Frontal cortex (tissue), 4 donors: Measurements from ENCODE around the gene PHF3. TPM values are rescaled to one million over a fixed set of nuclear protein-coding genes. Genes with fewer than 3 reads are reported as not detected.

Source experiments
- DNase-seq, 2 donors: peaks; one replicate each; pipeline ENCODE4 v3.0.0; 2012; ENCODE audit warnings: low spot score in 2 of 2
- FAIRE-seq: peaks from 2 replicates; lab custom pipeline; 2012; peaks lifted over from hg19 to GRCh38; lab: Jason Lieb, UNC
- total RNA-seq: library from RNA; depleted of rRNA; stranded (reverse); fragments of >200 nt; gene quantifications from one replicate; pipeline ENCODE4 v1.2.3, GENCODE V29; 2014
- donor health status: control.
- donor health status: control.
- donor health status: control.

Gene PHF3
- 99.1 TPM for total RNA-seq

- FAIRE-seq, result no peak
These were observed at the start of gene PHF3 for GRCh38 chr6:63635588-63636517. TSS of gene PHF3 (plus strand) at chr6:63635802. CDS start at chr6:63646552, 10,750 bp downstream.

GRCh38 chr6:63589952-63590411, 45.6 kb upstream of the PHF3 start:
- FAIRE-seq (no peak), DNase-seq (no peak)

More at GRCh38 chr6:63635588-63636517, at the start of gene PHF3:
- DNase-seq, result peak; percentile 88 to 89

- DNase-seq (no peak), FAIRE-seq (no peak)
These were observed 42.7 kb upstream of the PHF3 start for GRCh38 chr6:63592886-63593285.

GRCh38 chr6:63597141-63598048, 38.2 kb upstream of the PHF3 start:
- FAIRE-seq, result peak; percentile 19
- no peak for DNase-seq

- peak; percentile 47 to 56 for DNase-seq
- FAIRE-seq, result no peak
These were observed 37.3 kb upstream of the PHF3 start for GRCh38 chr6:63598049-63599036.

- DNase-seq (no peak), FAIRE-seq (no peak)
These were observed 36.4 kb upstream of the PHF3 start for GRCh38 chr6:63599243-63599642.

- FAIRE-seq (no peak), DNase-seq (no peak)
These were observed 35.5 kb upstream of the PHF3 start for GRCh38 chr6:63600136-63600535.

- no peak for FAIRE-seq
- DNase-seq, result no peak
These were observed 26.4 kb upstream of the PHF3 start for GRCh38 chr6:63609231-63609630.

GRCh38 chr6:63610944-63611343, 24.7 kb upstream of the PHF3 start:
- FAIRE-seq (no peak), DNase-seq (no peak)

GRCh38 chr6:63611560-63611959, 24.0 kb upstream of the PHF3 start:
- DNase-seq, result no peak
- FAIRE-seq, result peak; percentile 71

GRCh38 chr6:63615590-63615989, 20.0 kb upstream of the PHF3 start:
- FAIRE-seq (no peak), DNase-seq (no peak)

GRCh38 chr6:63624091-63624490, 11.5 kb upstream of the PHF3 start:
- FAIRE-seq, result no peak
- DNase-seq, result no peak

- no peak for DNase-seq
- no peak for FAIRE-seq
These were observed 5.1 kb upstream of the PHF3 start for GRCh38 chr6:63630466-63630865.

- DNase-seq (no peak), FAIRE-seq (no peak)
These were observed 972 bp upstream of the PHF3 start for GRCh38 chr6:63634630-63635029.

- FAIRE-seq (no peak), DNase-seq (no peak)
These were observed 401 bp upstream of the PHF3 start for GRCh38 chr6:63635215-63635587.

GRCh38 chr6:63636518-63637021, 968 bp downstream of the PHF3 start:
- no peak for FAIRE-seq
- DNase-seq, result peak; percentile 25 to 35

GRCh38 chr6:63637865-63638445, 2.4 kb downstream of the PHF3 start:
- no peak for DNase-seq
- FAIRE-seq, result no peak

GRCh38 chr6:63640062-63640461, 4.5 kb downstream of the PHF3 start:
- DNase-seq, result no peak
- FAIRE-seq, result no peak

- DNase-seq (no peak), FAIRE-seq (no peak)
These were observed 8.3 kb downstream of the PHF3 start for GRCh38 chr6:63643862-63644261.
